Stimulated activated CD4-positive, alpha-beta T cell treated with anti-CD3 and anti-CD28 coated beads, TNF-alpha, amount 100 ng/mL, for 48 hours (primary cell): ENCODE data around the gene ZNF438.

Experiments
- DNase-seq, 3 donors: peaks; one replicate each; pipeline ENCODE4 v3.0.0-alpha.2; 2020; ENCODE audit warnings: low read depth in 3 of 3

Gene ZNF438

DNA sequence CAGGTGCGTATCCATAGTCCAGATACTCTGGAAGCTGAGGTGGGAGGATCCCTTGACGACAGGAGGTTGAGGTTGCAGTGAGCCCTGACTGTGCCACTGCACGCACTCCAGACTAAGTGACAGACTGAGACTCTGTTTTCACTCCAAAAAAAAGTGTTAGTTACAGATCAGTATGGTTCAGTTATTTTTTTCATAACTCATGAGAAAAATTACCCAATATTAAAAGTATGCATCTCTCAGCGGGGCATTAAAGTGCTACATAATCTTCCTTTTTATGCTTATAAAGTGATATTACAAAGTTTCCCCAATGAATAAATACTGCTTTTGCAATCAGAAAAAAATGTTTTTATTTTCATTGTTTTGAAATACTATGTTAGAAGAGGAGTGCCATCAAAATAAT, 147.9 kb downstream of the ZNF438 start:
- no peak for DNase-seq

GRCh38 chr10:30883116-30883515, 148.5 kb downstream of the ZNF438 start:
- DNase-seq: no peak

DNA sequence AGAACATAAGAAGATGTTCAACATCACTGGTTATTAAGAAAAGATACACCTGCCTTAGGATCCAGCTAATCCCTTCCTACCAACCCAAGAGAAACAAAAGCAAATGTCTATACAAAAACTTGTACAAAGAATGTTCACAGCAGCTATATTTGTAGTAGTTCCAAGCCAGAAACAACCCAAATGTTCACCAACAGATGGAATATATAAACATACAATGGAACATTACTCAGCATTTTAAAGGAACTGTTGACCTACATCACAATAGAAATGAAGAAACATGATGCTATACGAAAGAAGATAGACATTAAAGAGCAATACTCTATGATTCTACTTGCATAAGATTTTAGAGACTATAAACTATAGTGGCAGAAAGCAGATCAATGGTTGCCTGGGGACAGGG, 149.4 kb downstream of the ZNF438 start:
- no peak for DNase-seq

DNA sequence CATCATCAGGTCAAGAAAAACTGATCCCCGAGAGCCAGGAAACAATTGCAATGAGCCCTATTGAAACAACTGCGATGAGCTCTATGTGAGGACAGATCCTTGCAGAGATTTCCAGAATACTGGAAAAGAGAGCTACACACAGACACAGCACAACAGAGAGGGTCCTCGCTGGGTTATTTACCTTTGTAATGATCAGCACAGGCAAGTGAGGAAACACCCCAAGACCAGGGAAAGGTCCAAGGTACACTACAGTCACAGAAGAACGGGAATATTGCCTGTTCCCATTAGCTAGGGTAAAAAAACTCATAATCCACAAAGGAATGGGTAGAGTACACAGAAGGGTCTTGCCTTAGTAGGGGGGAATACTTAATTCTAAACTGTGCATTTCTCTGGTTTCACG, 152.7 kb downstream of the ZNF438 start:
- no peak for DNase-seq

DNA sequence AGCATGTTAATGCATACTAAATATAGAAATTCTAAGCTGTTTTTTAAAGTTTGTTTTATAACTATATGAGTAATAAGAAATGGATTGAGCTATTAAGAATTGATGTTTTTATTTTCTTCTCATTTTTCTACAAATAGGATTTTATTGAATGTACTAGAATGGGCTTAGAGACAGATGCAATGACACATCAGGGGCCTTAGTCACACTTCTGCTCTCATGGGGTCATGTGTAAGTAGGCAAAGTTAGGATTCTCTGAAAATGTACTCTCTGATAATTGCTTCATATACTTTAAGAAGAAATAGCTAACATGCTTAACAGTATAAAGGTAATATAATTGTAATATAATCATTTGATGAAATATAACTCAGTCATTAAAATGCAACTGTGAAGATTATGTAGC, 154.6 kb downstream of the ZNF438 start:
- DNase-seq: no peak

- no peak for DNase-seq
Measured at GRCh38 chr10:30873411-30873810, 158.3 kb downstream of the ZNF438 start.

GRCh38 chr10:30870896-30871295, 160.8 kb downstream of the ZNF438 start:
- DNase-seq: no peak

GRCh38 chr10:30869566-30869965, 162.1 kb downstream of the ZNF438 start:
- no peak for DNase-seq

DNA sequence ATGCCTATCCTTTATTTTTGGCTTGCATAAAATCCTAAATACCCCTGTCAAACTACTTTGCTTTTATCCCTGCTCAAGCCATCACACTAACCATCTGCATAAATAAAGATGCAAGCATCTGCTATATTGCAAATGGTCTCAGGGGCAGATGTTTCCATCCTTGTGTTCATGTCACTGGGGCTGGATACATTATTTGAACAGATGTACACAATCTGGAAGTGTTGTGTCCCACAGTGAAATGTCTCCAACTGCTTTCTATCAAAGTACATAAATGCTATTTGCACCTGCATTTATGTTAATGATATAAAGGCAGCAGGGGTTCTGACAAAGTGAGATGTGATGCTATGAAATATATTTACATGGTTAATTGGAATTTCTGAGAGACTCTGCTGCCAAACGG, 163.1 kb downstream of the ZNF438 start:
- DNase-seq: no peak

- DNase-seq: no peak
Measured at GRCh38 chr10:30866896-30867295, 164.8 kb downstream of the ZNF438 start.

GRCh38 chr10:30865141-30865926, 166.3 kb downstream of the ZNF438 start:
- no peak for DNase-seq

DNA sequence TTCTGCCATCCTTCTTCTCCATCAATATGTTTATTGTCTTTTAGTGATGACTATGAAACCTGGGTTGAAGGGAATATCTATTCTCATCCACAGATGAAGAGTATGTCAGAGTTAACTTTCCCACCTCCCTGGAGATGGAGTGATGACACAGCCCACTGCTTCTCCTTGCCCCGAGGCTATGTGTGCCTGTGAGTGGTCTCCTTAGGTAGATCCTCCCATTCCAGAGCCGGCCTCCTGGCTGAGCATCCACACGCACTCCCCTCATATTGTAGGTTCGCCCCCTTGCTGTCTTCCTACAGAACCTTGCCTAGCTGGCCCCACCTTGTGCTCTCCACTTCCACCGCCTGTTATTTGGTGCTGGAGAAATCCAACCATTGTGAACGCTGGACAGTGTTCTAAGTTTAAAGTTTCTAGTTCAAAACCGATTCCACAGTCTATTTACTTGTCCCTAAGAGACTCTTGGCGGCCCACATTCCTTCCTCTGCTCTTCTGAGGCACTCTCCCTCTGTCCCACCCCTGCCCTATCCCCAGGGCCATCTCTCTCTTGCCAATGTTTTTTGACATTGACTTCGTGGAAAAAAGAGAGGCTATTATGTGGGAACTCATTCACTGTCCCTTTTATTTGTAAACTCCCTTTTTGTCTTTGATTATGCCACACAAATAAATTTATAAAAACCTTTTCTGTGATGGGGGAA, 168.0 kb downstream of the ZNF438 start:
- DNase-seq: no peak

- DNase-seq: no peak
Measured at GRCh38 chr10:30862486-30862885, 169.2 kb downstream of the ZNF438 start.

- no peak for DNase-seq
Measured at GRCh38 chr10:30861976-30862375, 169.7 kb downstream of the ZNF438 start.

GRCh38 chr10:30861221-30861620, 170.4 kb downstream of the ZNF438 start:
- DNase-seq: no peak

- DNase-seq: no peak
Measured at GRCh38 chr10:30858499-30858898, 173.2 kb downstream of the ZNF438 start.

DNA sequence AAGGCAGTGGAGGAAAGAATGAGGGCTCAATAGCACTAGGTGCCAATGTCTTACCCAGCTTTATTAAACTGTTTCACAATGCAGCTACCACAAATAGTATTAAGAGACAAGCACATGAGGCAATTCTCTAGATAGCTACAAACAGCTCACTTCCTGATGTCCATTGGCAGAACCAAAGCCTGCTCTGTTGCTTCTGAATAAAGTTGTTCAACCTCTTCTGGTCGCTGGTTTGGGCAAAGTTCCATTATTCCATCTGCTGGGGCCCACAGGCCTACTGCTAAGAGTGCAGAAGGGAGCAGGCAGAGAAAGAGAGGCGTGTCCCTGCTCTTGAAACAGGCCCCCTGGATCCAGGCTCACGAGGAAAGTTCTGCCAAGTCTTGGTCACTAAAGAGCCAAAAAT, 173.9 kb downstream of the ZNF438 start:
- DNase-seq: no peak

GRCh38 chr10:30855131-30855530, 176.5 kb downstream of the ZNF438 start:
- DNase-seq: no peak

- no peak for DNase-seq
Measured at GRCh38 chr10:30854656-30855055, 177.0 kb downstream of the ZNF438 start.

GRCh38 chr10:30853066-30853465, 178.6 kb downstream of the ZNF438 start:
- no peak for DNase-seq

GRCh38 chr10:30850776-30851175, 180.9 kb downstream of the ZNF438 start:
- DNase-seq: no peak

GRCh38 chr10:30849231-30850035, 182.2 kb downstream of the ZNF438 start:
- DNase-seq: no peak
